Uterus (tissue), 4 donors: ENCODE results near the gene GSTM3. TPM values are rescaled to one million over a fixed set of nuclear protein-coding genes. Genes with fewer than 3 reads are reported as not detected.
"Not testable (repeated sequence)": the region's sequence is repeated elsewhere in the genome, so short reads cannot be mapped to it uniquely, and the experiment has no call there.

ENCODE experiments used
- DNase-seq, 2 donors: peaks; one replicate each; pipeline ENCODE4 v3.0.0-alpha.2; 2019 to 2020
- H3K27ac ChIP-seq, 2 donors: fragments of 200-600 bp; sonication (generic); 1 replicate in 1 of 2; 2 replicates in 1 of 2; pipeline ENCODE4 v1.5.1; 2016 to 2018
- H3K27me3 ChIP-seq, 2 donors: fragments of 200-600 bp; sonication (generic); one replicate each; pipeline ENCODE4 v1.5.1; 2018 to 2019; ENCODE audit warnings: control low read depth in 1 of 2
- H3K36me3 ChIP-seq, 2 donors: fragments of 200-600 bp; sonication (generic); one replicate each; pipeline ENCODE4 v1.5.1; 2019; ENCODE audit warnings: control low read depth in 1 of 2
- H3K4me1 ChIP-seq, 2 donors: fragments of 200-600 bp; sonication (generic); one replicate each; pipeline ENCODE4 v1.5.1; 2018 to 2019; ENCODE audit warnings: control low read depth in 1 of 2
- H3K4me3 ChIP-seq, 2 donors: fragments of 200-600 bp; sonication (generic); 1 replicate in 1 of 2; 2 replicates in 1 of 2; pipeline ENCODE4 v1.5.1; 2018 to 2019; ENCODE audit warnings: mild to moderate bottlenecking in 1 of 2
- H3K9me3 ChIP-seq, 2 donors: fragments of 200-600 bp; sonication (generic); one replicate each; pipeline ENCODE4 v1.5.1; 2019; ENCODE audit warnings: control low read depth in 1 of 2
- CTCF ChIP-seq, 4 experiments: fragments of 200-600 bp in 2 of 4; fragments of 450-650 bp in 2 of 4; sonication (generic) in 2 of 4; IDR thresholded peaks; one replicate each; pipeline ENCODE4 v1.5.1; 2016 to 2019; ENCODE audit warnings: antibody characterized with exemption in 4 of 4, mild to moderate bottlenecking in 2 of 4, moderate library complexity in 1 of 4
- POLR2A ChIP-seq, 2 donors: fragments of 450-650 bp; IDR thresholded peaks; one replicate each; pipeline ENCODE4 v1.6.1; 2016; ENCODE audit warnings: antibody characterized with exemption in 2 of 2, mild to moderate bottlenecking in 1 of 2, moderate library complexity in 1 of 2
- intact Hi-C: fragments of 100-400 bp; cut with DNase I; formaldehyde crosslinking; loops from one replicate; pipeline ENCODE4 v1.15.1; 2023; ENCODE audit warnings: low total_unique reads
- total RNA-seq, 4 donors: library from RNA; depleted of rRNA in 3 of 4; stranded (reverse); fragments of >200 nt in 3 of 4; gene quantifications; one replicate each; pipeline versions ENCODE4 v1.1.0 to v1.2.4, GENCODE V29; 2014 to 2023
- donor health status: DM: yes; HTN: yes; CAD: no.

GSTM3 gene
- total RNA-seq, 4 donors from 2014 or later = 39.1 to 104 (median 61.0) TPM

- no peak overlapping the region for H3K4me3 ChIP-seq
- intact Hi-C loops = no loop called here
- peak in 1 of 2 donors; percentile 5 for DNase-seq
- no peaks in the 10 kb centered on the region for H3K4me1 ChIP-seq
- TF ChIP-seq CTCF (IDR thresholded peaks at IDR 0.05) (no peak), POLR2A (IDR thresholded peaks at IDR 0.05) (no peak)
- H3K9me3 ChIP-seq = no peaks in the 10 kb centered on the region
- H3K27ac ChIP-seq = no peak overlapping the region
- no peaks in the 10 kb centered on the region for H3K27me3 ChIP-seq
- no peaks in the 10 kb centered on the region for H3K36me3 ChIP-seq
Measured at GRCh38 chr1:109757936-109758786, 17.3 kb upstream of the GSTM3 start.

- TF ChIP-seq POLR2A (IDR thresholded peaks at IDR 0.05) = no peak
- Histone ChIP-seq H3K9me3 (no peaks in the 10 kb centered on the region), H3K36me3 (no peaks in the 10 kb centered on the region), H3K27me3 (no peaks in the 10 kb centered on the region), H3K4me1 (no peaks in the 10 kb centered on the region), H3K4me3 (no peak overlapping the region), H3K27ac (no peak overlapping the region)
- DNase-seq = peak in 1 of 2 donors; percentile 5
- intact Hi-C loops = no loop called here
Measured at GRCh38 chr1:109756848-109757521, 16.1 kb upstream of the GSTM3 start.

- intact Hi-C loops, H3K9me3 ChIP-seq, H3K4me3 ChIP-seq, DNase-seq, H3K4me1 ChIP-seq, H3K27me3 ChIP-seq, H3K36me3 ChIP-seq, H3K27ac ChIP-seq: not testable (repeated sequence)
Measured at GRCh38 chr1:109756325-109756724, 15.5 kb upstream of the GSTM3 start.

- no peak for DNase-seq
- Histone ChIP-seq H3K4me1 (no peaks in the 10 kb centered on the region), H3K9me3 (no peaks in the 10 kb centered on the region), H3K27ac (no peak overlapping the region), H3K27me3 (no peaks in the 10 kb centered on the region), H3K4me3 (no peak overlapping the region), H3K36me3 (no peaks in the 10 kb centered on the region)
- intact Hi-C loops = no loop called here
- no peak for TF ChIP-seq POLR2A (IDR thresholded peaks at IDR 0.05)
- TF ChIP-seq CTCF (IDR thresholded peaks at IDR 0.05) = no peak
Measured at GRCh38 chr1:109754738-109755137, 13.9 kb upstream of the GSTM3 start.

- Histone ChIP-seq H3K27ac (no peak overlapping the region), H3K36me3 (no peaks in the 10 kb centered on the region), H3K4me3 (no peak overlapping the region), H3K9me3 (no peaks in the 10 kb centered on the region), H3K27me3 (no peaks in the 10 kb centered on the region), H3K4me1 (no peaks in the 10 kb centered on the region)
- intact Hi-C loops = no loop called here
- TF ChIP-seq POLR2A (IDR thresholded peaks at IDR 0.05) (no peak), CTCF (IDR thresholded peaks at IDR 0.05) (no peak)
- no peak for DNase-seq
Measured at GRCh38 chr1:109751531-109752260, 10.9 kb upstream of the GSTM3 start.

- H3K4me1 ChIP-seq = no peaks in the 10 kb centered on the region
- TF ChIP-seq POLR2A (IDR thresholded peaks at IDR 0.05) = no peak
- TF ChIP-seq CTCF (IDR thresholded peaks at IDR 0.05) = no peak
- no peaks in the 10 kb centered on the region for H3K27me3 ChIP-seq
- intact Hi-C loops = no loop called here
- no peak overlapping the region for H3K4me3 ChIP-seq
- no peak for DNase-seq
- H3K9me3 ChIP-seq = no peaks in the 10 kb centered on the region
- H3K27ac ChIP-seq = no peak overlapping the region
- H3K36me3 ChIP-seq = no peaks in the 10 kb centered on the region
Measured at GRCh38 chr1:109750920-109751319, 10.1 kb upstream of the GSTM3 start.
